Stimulated activated CD8-positive, alpha-beta memory T cell treated with anti-CD3 and anti-CD28 coated beads, Interleukin-7, amount 100 ng/mL, for 1 hour (primary cell): ENCODE results near the gene SET.

Source experiments
- DNase-seq, 2 donors: peaks; one replicate each; pipeline ENCODE4 v3.0.0-alpha.2; 2020; ENCODE audit warnings: low read depth in 2 of 2

Gene SET

DNA sequence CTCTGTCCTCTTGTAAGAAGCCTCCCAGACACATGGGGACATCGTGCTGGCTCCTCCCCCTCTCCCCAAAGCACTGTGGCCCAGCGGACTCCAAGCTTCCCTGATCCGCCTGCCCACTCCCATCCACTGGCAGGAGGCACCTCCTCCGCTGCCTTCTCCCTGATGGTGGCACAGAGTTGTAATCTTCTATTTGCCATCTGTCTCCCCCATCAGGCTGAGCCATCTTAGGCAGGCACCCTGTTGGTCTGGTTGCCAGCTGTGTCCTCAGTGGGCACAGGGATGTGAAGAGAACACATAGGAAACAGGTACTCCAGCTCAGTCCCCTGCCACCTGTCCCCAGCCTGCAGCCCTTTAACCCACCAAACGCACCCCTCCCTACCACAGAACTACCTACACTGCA lies 40.3 kb downstream of the SET start:
- no peak for DNase-seq

DNA sequence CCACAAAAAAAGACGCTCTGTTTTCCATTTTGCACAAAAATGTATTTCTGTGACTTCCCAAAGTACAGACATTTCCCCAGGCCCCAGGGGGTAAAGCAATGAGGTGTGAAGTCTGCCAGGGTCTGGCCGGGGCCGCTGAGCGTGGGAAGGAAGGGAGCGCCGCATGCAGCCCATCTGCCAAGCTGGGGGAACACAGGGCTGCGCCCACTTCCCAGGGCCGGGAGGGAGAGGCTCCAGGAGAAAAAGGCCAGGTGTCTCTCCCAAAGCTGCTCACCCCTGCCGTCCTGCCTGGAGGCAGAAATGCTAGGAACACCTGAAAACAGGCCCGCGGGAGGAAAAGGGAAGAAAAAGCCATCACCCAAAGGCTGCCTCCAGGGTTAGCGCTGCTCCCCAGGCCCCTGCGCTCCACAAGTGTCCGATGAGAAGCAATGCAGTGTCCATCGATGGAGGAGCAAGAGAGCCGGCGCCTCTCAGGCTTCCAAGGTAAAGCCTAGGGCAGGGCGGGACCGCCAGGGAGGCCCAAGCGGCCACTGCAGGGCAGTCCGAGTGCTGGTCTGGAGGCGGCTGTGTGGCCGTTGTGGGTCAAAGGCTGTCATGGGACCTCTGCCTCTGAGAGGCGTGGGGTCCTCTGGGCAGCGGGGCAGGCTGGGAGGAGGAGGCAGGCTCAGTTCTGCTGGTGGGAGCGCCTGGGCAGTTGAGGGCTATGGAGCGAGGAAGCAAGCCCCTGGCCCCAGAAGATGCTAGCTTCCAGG lies 40.9 kb downstream of the SET start:
- DNase-seq: no peak

DNA sequence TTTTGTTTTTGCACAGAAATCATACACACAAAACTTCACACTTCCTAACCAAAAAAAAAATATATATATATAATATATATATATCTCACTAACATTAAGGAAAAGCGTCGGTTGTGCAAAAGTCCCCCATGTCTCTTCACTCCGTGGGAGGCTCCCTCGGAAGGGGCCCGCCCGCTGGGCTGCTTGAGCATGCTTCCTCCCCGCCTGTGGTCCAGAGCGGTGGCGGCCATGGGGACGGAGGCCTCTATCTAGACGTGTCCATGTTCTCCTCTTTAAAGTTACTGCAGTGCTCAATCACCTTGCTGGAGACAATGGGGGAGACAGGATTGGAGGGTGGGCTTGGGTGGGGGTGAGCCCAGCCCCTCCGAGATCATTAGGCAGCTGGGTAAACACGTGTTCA lies 42.1 kb downstream of the SET start:
- no peak for DNase-seq

DNA sequence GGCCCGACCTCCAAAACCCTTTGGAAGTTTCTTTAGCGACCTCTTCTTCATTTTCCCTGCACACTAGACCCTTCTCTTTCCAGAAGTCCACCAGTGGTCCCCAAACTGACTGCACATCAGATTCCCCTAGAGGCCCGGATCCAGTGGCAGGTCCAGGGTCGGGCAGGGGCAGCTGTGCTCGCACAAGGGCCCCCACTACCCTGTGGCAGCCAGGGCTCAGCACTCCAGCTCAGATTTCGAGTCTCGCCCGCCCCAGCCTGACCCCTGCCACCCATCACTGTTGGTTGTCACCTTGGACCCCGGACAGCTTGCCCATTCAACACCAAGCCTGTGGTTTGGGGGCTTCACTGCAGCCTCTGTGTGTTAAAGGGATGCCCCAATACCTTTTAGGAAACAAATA lies 42.7 kb downstream of the SET start:
- DNase-seq: no peak

DNA sequence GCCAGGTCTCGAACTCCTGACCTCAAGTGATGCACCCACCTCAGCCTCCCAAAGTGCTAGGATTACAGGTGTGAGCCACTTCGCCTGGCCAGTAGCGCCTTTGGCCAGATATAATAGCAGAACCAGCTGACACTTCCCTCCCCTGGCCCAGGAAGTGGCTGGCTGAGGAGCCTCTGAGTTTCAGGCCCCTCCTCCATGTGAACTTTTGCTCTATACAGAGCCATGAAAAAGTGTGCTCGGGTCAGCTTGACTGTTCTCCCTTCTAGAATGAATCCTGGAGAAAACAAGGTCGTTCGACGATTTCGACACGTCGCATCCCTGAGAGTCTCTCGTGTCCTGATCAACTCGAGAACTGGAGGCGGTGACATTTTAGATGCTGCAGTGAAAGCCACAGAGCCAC lies 43.6 kb downstream of the SET start:
- no peak for DNase-seq

DNA sequence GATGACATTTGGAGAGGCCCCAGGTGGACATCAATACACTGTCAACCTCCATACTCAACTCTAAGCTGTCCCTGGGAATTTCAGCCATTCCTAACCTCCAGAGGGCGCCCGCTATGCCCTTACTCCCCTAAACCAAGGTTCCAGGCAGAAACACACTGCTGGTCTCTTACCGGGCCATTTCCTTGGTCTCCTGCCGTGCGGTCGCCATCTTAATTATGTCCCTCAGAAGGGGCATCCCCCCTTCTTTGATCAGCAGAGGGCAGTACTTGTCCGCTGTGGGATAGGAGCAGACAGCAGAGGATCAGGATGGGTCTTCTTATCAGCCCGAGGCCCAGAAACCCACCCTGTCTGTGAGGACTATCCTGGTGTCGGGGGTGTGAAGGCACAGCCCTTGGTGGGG lies 44.2 kb downstream of the SET start:
- no peak for DNase-seq

DNA sequence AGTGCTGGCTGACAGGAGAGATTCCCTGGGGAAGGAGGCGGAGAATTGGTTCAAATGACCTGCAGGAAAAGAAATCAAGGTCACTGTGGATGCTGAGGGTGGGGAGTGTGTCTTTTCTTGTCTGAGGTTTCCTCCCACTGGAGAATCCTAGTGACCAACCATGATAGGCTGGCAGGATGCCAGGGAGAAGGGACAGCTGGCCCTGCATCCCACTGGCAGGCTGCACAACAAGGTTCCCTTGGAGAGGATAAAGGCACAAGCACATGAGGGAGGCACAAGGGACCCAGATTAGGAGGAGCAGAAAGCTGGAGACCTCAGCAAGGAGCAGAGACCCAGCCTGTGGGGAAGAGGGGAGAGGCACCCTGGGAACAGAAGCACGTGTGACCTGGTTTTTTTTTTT lies 46.4 kb downstream of the SET start:
- no peak for DNase-seq

DNA sequence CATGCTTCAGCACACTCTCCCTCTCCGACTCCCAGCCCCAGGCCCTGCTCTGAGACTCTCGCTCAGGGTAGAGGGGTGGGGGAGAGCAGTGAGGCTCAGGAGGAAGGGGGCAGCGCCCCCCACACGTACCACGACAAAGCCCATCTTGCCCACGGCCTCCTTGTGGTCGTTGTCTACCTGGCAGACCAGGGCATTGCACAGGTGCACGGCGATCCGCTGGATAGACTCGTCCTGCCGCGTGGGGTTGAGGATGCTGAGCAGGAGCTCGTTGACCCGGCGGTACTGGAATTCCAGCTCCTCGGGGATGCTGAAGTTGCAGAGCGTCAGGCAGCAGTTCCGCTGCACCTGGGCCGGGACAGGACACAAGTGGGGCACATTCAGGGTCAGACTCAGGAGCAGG lies 53.4 kb downstream of the SET start:
- DNase-seq: no peak

DNA sequence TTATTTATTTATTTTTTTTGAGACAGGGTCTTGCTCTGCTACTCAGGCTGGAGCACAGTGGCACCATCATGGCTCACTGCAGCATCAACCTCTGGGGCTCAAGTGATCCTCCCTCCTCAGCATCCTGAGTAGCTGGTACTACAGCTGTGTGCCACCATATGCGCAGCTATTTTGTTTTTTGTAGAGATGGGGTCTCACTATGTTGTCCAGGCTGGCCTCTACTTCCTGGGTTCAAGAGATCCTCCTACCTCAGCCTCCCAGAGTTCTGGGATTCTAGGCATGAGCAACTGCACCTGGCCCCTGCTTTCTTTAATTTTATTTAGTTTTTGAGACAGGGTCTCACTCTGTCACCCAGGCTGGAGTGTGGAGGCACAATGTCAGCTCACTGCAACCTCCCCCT lies 54.4 kb downstream of the SET start:
- no peak for DNase-seq
